ENCODE data around the gene TMCO6.

- TF ChIP-seq TEAD4 (IDR thresholded peaks at IDR 0.05; ENCODE audit: low read depth, low read length) = no peak
- TF ChIP-seq CTCF (IDR thresholded peaks at IDR 0.05; ENCODE audit: control extremely low read depth in 1 of 3, insufficient read depth in 1 of 3, low read depth in 1 of 3, low read length in 3 of 3) = no peak
- no peak for TF ChIP-seq CHD7 (IDR thresholded peaks at IDR 0.05; ENCODE audit: insufficient replicate concordance, low read length)
- TF ChIP-seq SRF (IDR thresholded peaks at IDR 0.05; ENCODE audit: low read depth, low read length) = no peak
Observed at GRCh38 chr5:140631036-140631417, 8.2 kb upstream of the TMCO6 start.

Measured in H1 (cell line).